K562 (cell line): ENCODE data around the gene SUMO3. TPM values are rescaled to one million over a fixed set of nuclear protein-coding genes. Genes with fewer than 3 reads are reported as not detected.
A peak's percentile ranks its signal among the peaks of the same experiment; 100 is the strongest.

Experiments
- ATAC-seq: fragments of 200-7000 bp; cut with Tn5 transposase; 3 replicates; pipeline ENCODE4 v1.9.1; 2020; ENCODE audit warnings: moderate library complexity
- BruUV-seq: library from RNA; stranded (reverse); fragments of 400-500 nt; replicated peaks from 2 replicates; lab custom pipeline; 2021; lab: Mats Ljungman, UMichigan
- CTCF ChIA-PET: fragments of 300-600 bp; formaldehyde crosslinking; extraction: SDS; loops from one replicate; lab custom pipeline; 2021; ENCODE audit warnings: low intra/inter-chr PET ratio; lab: Yijun Ruan, JAX
- POLR2A ChIA-PET: fragments of 300-600, 350-650 bp; sonication (Branson Sonifier 250); formaldehyde crosslinking; extraction: SDS; loops from one replicate; lab custom pipeline; 2021; ENCODE audit warnings: antibody characterized with exemption, inconsistent platforms; lab: Yijun Ruan, JAX
- DNase-seq, 4 experiments: peaks; one replicate each; pipeline versions ENCODE4 v3.0.0 to v3.0.0-alpha.2; 2011 to 2018; ENCODE audit warnings: low spot score in 3 of 4, mixed read lengths in 3 of 4; ENCODE audit errors: extremely low read depth in 1 of 4
- FAIRE-seq: peaks from 2 replicates; lab custom pipeline; 2011; peaks lifted over from hg19 to GRCh38; lab: Jason Lieb, UNC
- H2AFZ ChIP-seq: 2 replicates; pipeline ENCODE4 v1.6.0; 2011; ENCODE audit warnings: low read depth, low read length, control low read depth, inconsistent platforms
- H3K27ac ChIP-seq: fragments of 200-600 bp; 3 replicates; pipeline ENCODE4 v1.8.0; 2011; ENCODE audit warnings: low read depth, mild to moderate bottlenecking, control low read depth, inconsistent platforms, low read length, moderate library complexity, mixed read lengths; ENCODE audit errors: extremely low read depth
- H3K27me3 ChIP-seq, 2 experiments: fragments of 300-600 bp in 1 of 2; 2 replicates in 1 of 2; 3 replicates in 1 of 2; pipeline versions ENCODE4 v1.6.0 to v1.8.0; 2011; ENCODE audit warnings: inconsistent platforms in 2 of 2, low read length in 2 of 2, mild to moderate bottlenecking in 1 of 2, mixed read lengths in 1 of 2, moderate library complexity in 1 of 2; ENCODE audit not compliant: control insufficient read depth in 2 of 2, insufficient read depth in 2 of 2
- H3K36me3 ChIP-seq: fragments of 300-600 bp; 3 replicates; pipeline ENCODE4 v1.8.0; 2011; ENCODE audit warnings: mild to moderate bottlenecking, low read length, inconsistent platforms; ENCODE audit not compliant: control insufficient read depth, insufficient read depth
- H3K4me1 ChIP-seq, 2 experiments: fragments of 200-600 bp in 1 of 2; replicated peaks in 1 of 2; 2 replicates in 1 of 2; 3 replicates in 1 of 2; pipeline versions ENCODE4 v1.5.1 to v1.8.0; 2011; ENCODE audit warnings: inconsistent platforms in 2 of 2, low read length in 2 of 2, mild to moderate bottlenecking in 1 of 2, mixed read lengths in 1 of 2, moderate library complexity in 1 of 2; ENCODE audit not compliant: control insufficient read depth in 2 of 2, insufficient read depth in 2 of 2
- H3K4me2 ChIP-seq: 2 replicates; pipeline ENCODE4 v1.6.1; 2011; ENCODE audit warnings: low read length, control low read depth, inconsistent platforms, mixed read lengths; ENCODE audit not compliant: insufficient read depth
- H3K4me3 ChIP-seq: fragments of 200-600 bp; sonication (generic), shearing (Covaris generic); 2 replicates; pipeline ENCODE4 v1.5.1; 2016; ENCODE audit warnings: control low read depth, inconsistent platforms
- H3K79me2 ChIP-seq: fragments of 200-600 bp; 3 replicates; pipeline ENCODE4 v1.8.0; 2011; ENCODE audit warnings: low read length, inconsistent platforms; ENCODE audit not compliant: control insufficient read depth, insufficient read depth
- H3K9ac ChIP-seq, 2 experiments: 2 replicates each; pipeline versions ENCODE4 v1.6.0 to v1.6.1; 2011; ENCODE audit warnings: low read depth in 2 of 2, low read length in 2 of 2, control low read depth in 1 of 2, inconsistent platforms in 1 of 2, mild to moderate bottlenecking in 1 of 2, mixed read lengths in 1 of 2; ENCODE audit not compliant: insufficient read depth in 1 of 2
- H3K9me1 ChIP-seq: one replicate; pipeline ENCODE4 v1.6.0; 2011; ENCODE audit warnings: inconsistent platforms, mild to moderate bottlenecking, low read length, moderate library complexity; ENCODE audit not compliant: control insufficient read depth, insufficient read depth
- H3K9me3 ChIP-seq: replicated peaks from 2 replicates; pipeline ENCODE4 v1.5.1; 2011; ENCODE audit warnings: low read depth, low read length, inconsistent platforms; ENCODE audit not compliant: control insufficient read depth, insufficient read depth
- H4K20me1 ChIP-seq: replicated peaks from 2 replicates; pipeline ENCODE4 v1.6.1; 2011; ENCODE audit warnings: low read length, inconsistent platforms, mixed read lengths; ENCODE audit not compliant: control insufficient read depth, insufficient read depth
- BRD9 ChIP-seq: fragments of 450-650 bp; IDR thresholded peaks from 2 replicates; pipeline ENCODE4 v1.6.1; 2018; ENCODE audit warnings: low read depth; ENCODE audit not compliant: partially characterized antibody
- HNRNPLL ChIP-seq: fragments of 200-400 bp; formaldehyde crosslinking; IDR thresholded peaks from 2 replicates; pipeline ENCODE4 v1.6.1; 2017; ENCODE audit warnings: low read length, low read depth, mild to moderate bottlenecking; ENCODE audit not compliant: poor library complexity, severe bottlenecking
- KLF6 ChIP-seq: fragments of 250-450 bp; sonication (Bioruptor Pico); IDR thresholded peaks from 2 replicates; pipeline ENCODE4 v1.4.0; 2020; ENCODE audit warnings: mild to moderate bottlenecking, moderate library complexity, borderline replicate concordance
- MAZ ChIP-seq, 2 experiments: fragments of 450-650 bp in 1 of 2; sonication (generic) in 1 of 2; formaldehyde crosslinking; IDR thresholded peaks in 1 of 2; conservative IDR thresholded peaks in 1 of 2; 2 replicates each; pipeline versions ENCODE4 v1.4.0 to v1.5.0; 2020; ENCODE audit warnings: mild to moderate bottlenecking in 1 of 2, missing genetic modification reagents in 1 of 2
- MYBL2 ChIP-seq, 2 experiments: fragments of 450-650 bp in 1 of 2; sonication (generic) in 1 of 2; formaldehyde crosslinking in 1 of 2; IDR thresholded peaks; 2 replicates each; pipeline versions ENCODE4 v1.6.1 to v1.8.1; 2017 to 2022; ENCODE audit warnings: borderline replicate concordance in 1 of 2, inconsistent platforms in 1 of 2, low read depth in 1 of 2, mild to moderate bottlenecking in 1 of 2, missing genetic modification reagents in 1 of 2, moderate library complexity in 1 of 2
- SAFB2 ChIP-seq: fragments of 200-400 bp; formaldehyde crosslinking; IDR thresholded peaks from 2 replicates; pipeline ENCODE4 v1.6.1; 2018; ENCODE audit warnings: borderline replicate concordance, low read length, low read depth, moderate library complexity; ENCODE audit not compliant: severe bottlenecking
- SIRT6 ChIP-seq: IDR thresholded peaks from one replicate; pipeline ENCODE4 v1.6.1; 2012; ENCODE audit warnings: low read depth, mild to moderate bottlenecking, control low read depth, inconsistent platforms, low read length, moderate library complexity
- SREBF1 ChIP-seq: fragments of 150-350 bp; IDR thresholded peaks from 2 replicates; pipeline ENCODE4 v1.6.1; 2014; ENCODE audit warnings: antibody characterized with exemption, low read depth, low read length, borderline replicate concordance
- TEAD1 ChIP-seq, 2 experiments: fragments of 450-650 bp in 1 of 2; sonication (generic) in 1 of 2; formaldehyde crosslinking; IDR thresholded peaks; 2 replicates each; pipeline versions ENCODE4 v1.4.0 to v1.8.0; 2020 to 2022; ENCODE audit warnings: mild to moderate bottlenecking in 2 of 2, missing genetic modification reagents in 1 of 2
- TEAD4 ChIP-seq, 2 experiments: sonication (generic) in 1 of 2; formaldehyde crosslinking in 1 of 2; IDR thresholded peaks; 2 replicates each; pipeline versions ENCODE4 v1.6.1 to v1.8.0; 2012 to 2022; ENCODE audit warnings: borderline replicate concordance in 1 of 2, inconsistent platforms in 1 of 2, low read length in 1 of 2, mild to moderate bottlenecking in 1 of 2, missing genetic modification reagents in 1 of 2
- ZNF146 ChIP-seq: IDR thresholded peaks from one replicate; pipeline ENCODE4 v1.6.1; 2018; ENCODE audit warnings: missing compliant biosample characterization; ENCODE audit not compliant: unreplicated experiment
- ZNF282 ChIP-seq: sonication (generic); formaldehyde crosslinking; IDR thresholded peaks from 2 replicates; pipeline ENCODE4 v1.8.1; 2023; ENCODE audit warnings: missing genetic modification reagents
- WGBS: fragments of 100-300 bp; shearing (Covaris generic); methylation state at CpG from one replicate; pipeline ENCODE4 v1.1.6; 2016; ENCODE audit warnings: low coverage, mixed read lengths; ENCODE audit not compliant: insufficient coverage; ENCODE audit errors: missing lambda C conversion rate; 5-methylcytosine and 5-hydroxymethylcytosine counted together
- in situ Hi-C: fragments of 300-500 bp; cut with MboI; formaldehyde crosslinking; loops from 4 replicates; pipeline ENCODE4 v1.15.0; 2018; ENCODE audit warnings: inconsistent platforms, mixed read lengths
- intact Hi-C: fragments of 100-400 bp; cut with micrococcal nuclease; formaldehyde crosslinking; loops from 2 replicates; pipeline ENCODE4 v1.14.2; 2022
- polyA plus RNA-seq, 8 experiments: library from polyadenylated mRNA; depleted of rRNA in 4 of 8; stranded (reverse) in 5 of 8; unstranded in 3 of 8; fragments of >200 nt; fragmentation: Nextera tagmentation in 2 of 8; fragmentation: Illumina TruSeq in 1 of 8; extraction: Ambion mirVana in 2 of 8; extraction: Trizol in 1 of 8; gene quantifications; 2 replicates each; pipeline versions ENCODE4 v1.2.1 to v1.2.3, GENCODE V29; 2011 to 2014; ENCODE audit warnings: inconsistent platforms in 1 of 8, missing spikeins in 1 of 8
- total RNA-seq, 7 experiments: library from RNA; depleted of rRNA in 6 of 7; stranded (reverse); fragments of >200 nt in 6 of 7; fragmentation: Illumina TruSeq in 2 of 7; extraction: Trizol in 2 of 7; gene quantifications; 2 replicates each; pipeline versions ENCODE4 v1.2.1 to v1.2.3, GENCODE V29; 2011 to 2021; ENCODE audit warnings: low replicate concordance in 1 of 7
- TF ChIP-seq, protein P1 (sequence below): sonication (generic); formaldehyde crosslinking; IDR thresholded peaks from 2 replicates; pipeline ENCODE4 v1.8.0; 2022; ENCODE audit warnings: missing genetic modification reagents, mild to moderate bottlenecking, borderline replicate concordance
- TF ChIP-seq, protein P2 (sequence below): fragments of 250-450 bp; sonication (Bioruptor Pico); IDR thresholded peaks from 2 replicates; pipeline ENCODE4 v1.8.0; 2022; ENCODE audit warnings: inconsistent platforms, mild to moderate bottlenecking, moderate library complexity, borderline replicate concordance

SUMO3 gene
- total and polyA plus RNA-seq, 9 of the 15 experiments (the other 6 are each of a cell fraction or from before 2014, with no cell fraction given) = 13.9 to 143 (median 113) TPM

- TF ChIP-seq, protein P1, sequence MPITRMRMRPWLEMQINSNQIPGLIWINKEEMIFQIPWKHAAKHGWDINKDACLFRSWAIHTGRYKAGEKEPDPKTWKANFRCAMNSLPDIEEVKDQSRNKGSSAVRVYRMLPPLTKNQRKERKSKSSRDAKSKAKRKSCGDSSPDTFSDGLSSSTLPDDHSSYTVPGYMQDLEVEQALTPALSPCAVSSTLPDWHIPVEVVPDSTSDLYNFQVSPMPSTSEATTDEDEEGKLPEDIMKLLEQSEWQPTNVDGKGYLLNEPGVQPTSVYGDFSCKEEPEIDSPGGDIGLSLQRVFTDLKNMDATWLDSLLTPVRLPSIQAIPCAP (CRISPR knock-in tag) = no peak
- no peak for TF ChIP-seq SAFB2
These were observed 58.1 kb downstream of the SUMO3 start (continued) for GRCh38 chr21:44759628-44760285.

GRCh38 chr21:44758781-44759627 is 58.9 kb downstream of the SUMO3 start:
- intact Hi-C loops = no loop called here
- 17% methylated on average over 24 of the region's 26 CpGs for WGBS
- ChIA-PET POLR2A (interaction anchor here (0.8 to 1.1 kb wide), 2 partner anchors 16 to 281 kb away, joined by 3 read pairs; no protein-coding TSS in a partner anchor), CTCF (no interaction called here)
- ATAC-seq (peak; percentile 13; the same call in 1 of the 3 replicates), FAIRE-seq (no peak), DNase-seq (no peak)
- Histone ChIP-seq H3K36me3 (no peaks in the 10 kb centered on the region), H3K9me3 (no peaks in the 10 kb centered on the region), H3K27me3 (peaks cover 6 to 18% of the 10 kb centered on the region in 2 experiments; a peak in 1 of 5 replicates), H3K9ac (no peak overlapping the region), H3K27ac (no peak overlapping the region), H3K4me2 (no peak overlapping the region), H2AFZ (no peak overlapping the region), H4K20me1 (0 out of 2 replicates have a peak, but pooled peaks cover 8% of the 10 kb centered on the region), H3K79me2 (no peaks in the 10 kb centered on the region), H3K4me3 (no peak overlapping the region), H3K4me1 (peaks cover 0 to 33% of the 10 kb centered on the region in 2 experiments; a peak in 2 of 5 replicates), H3K9me1 (no peaks in the 10 kb centered on the region)
- in situ Hi-C loops = no loop called here
- no TSS peak for BruUV-seq
- no peak for TF ChIP-seq BRD9
- TF ChIP-seq ZNF146 (CRISPR knock-in tag) = no peak
- TF ChIP-seq ZNF282 (CRISPR knock-in tag) = no peak
- TF ChIP-seq SIRT6 = no peak
- TF ChIP-seq KLF6 (CRISPR knock-in tag) = no peak
- no peak for TF ChIP-seq SREBF1
- no peak for TF ChIP-seq HNRNPLL
- TF ChIP-seq TEAD1 (CRISPR knock-in tag; IDR thresholded peaks at IDR 0.05) = no peak
- TF ChIP-seq, protein P2, sequence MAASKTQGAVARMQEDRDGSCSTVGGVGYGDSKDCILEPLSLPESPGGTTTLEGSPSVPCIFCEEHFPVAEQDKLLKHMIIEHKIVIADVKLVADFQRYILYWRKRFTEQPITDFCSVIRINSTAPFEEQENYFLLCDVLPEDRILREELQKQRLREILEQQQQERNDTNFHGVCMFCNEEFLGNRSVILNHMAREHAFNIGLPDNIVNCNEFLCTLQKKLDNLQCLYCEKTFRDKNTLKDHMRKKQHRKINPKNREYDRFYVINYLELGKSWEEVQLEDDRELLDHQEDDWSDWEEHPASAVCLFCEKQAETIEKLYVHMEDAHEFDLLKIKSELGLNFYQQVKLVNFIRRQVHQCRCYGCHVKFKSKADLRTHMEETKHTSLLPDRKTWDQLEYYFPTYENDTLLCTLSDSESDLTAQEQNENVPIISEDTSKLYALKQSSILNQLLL = no peak
- TF ChIP-seq TEAD4 (IDR thresholded peaks at IDR 0.05; ENCODE audit: low read length) = no peak
- TF ChIP-seq TEAD4 (CRISPR knock-in tag; IDR thresholded peaks at IDR 0.05; ENCODE audit: borderline replicate concordance) = no peak
- TF ChIP-seq MYBL2 (IDR thresholded peaks at IDR 0.05; ENCODE audit: low read depth) = no peak
- no peak for TF ChIP-seq MYBL2 (CRISPR knock-in tag; IDR thresholded peaks at IDR 0.05; ENCODE audit: borderline replicate concordance)
- TF ChIP-seq MAZ (CRISPR knock-in tag; conservative IDR thresholded peaks at IDR 0.05 in 1 of 2, IDR thresholded peaks at IDR 0.05 in 1 of 2) = no peak
